H1 (cell line): Measurements from ENCODE around the gene JAKMIP1. TPM values are rescaled to one million over a fixed set of nuclear protein-coding genes. Genes with fewer than 3 reads are reported as not detected.

Experiments
- KDM5A ChIP-seq: fragments of 200-600 bp; IDR thresholded peaks from 2 replicates; pipeline ENCODE4 v1.7.1; 2012; ENCODE audit warnings: mild to moderate bottlenecking, low read length, inconsistent platforms, mixed read lengths
- POU5F1 ChIP-seq: IDR thresholded peaks from 2 replicates; pipeline ENCODE4 v1.6.1; 2011; ENCODE audit warnings: low read depth, mild to moderate bottlenecking, low read length, moderate library complexity
- RAD21 ChIP-seq, 2 experiments: IDR thresholded peaks in 1 of 2; conservative IDR thresholded peaks in 1 of 2; 2 replicates each; pipeline ENCODE4 v1.6.1; 2011; ENCODE audit warnings: low read depth in 2 of 2, low read length in 2 of 2, improper control_type of control experiment in 1 of 2, inconsistent platforms in 1 of 2, mild to moderate bottlenecking in 1 of 2, moderate library complexity in 1 of 2
- polyA plus RNA-seq, 7 experiments: library from polyadenylated mRNA; depleted of rRNA in 3 of 7; stranded (reverse) in 5 of 7; unstranded in 2 of 7; fragments of >200 nt in 5 of 7; fragments of 200-250 nt in 2 of 7; gene quantifications; 1 replicate in 5 of 7; 2 replicates in 1 of 7; 4 replicates in 1 of 7; pipeline versions ENCODE4 v1.2.1 to v1.2.3, GENCODE V29; 2011 to 2013; ENCODE audit warnings: missing spikeins in 2 of 7, mixed read lengths in 2 of 7
- total RNA-seq: library from RNA; stranded (reverse); fragmentation: NEBNext Ultra II Directional; extraction: Animal tissue kit (Norgen Biotek cat#: 25700); gene quantifications from 2 replicates; pipeline ENCODE4 v1.2.1, GENCODE V29; 2021
- TF ChIP-seq, protein P1 (sequence below): IDR thresholded peaks from 2 replicates; pipeline ENCODE4 v1.6.1; 2012; ENCODE audit warnings: low read length, inconsistent platforms

The JAKMIP1 gene
- total and polyA plus RNA-seq, 2 of the 8 experiments (the other 6 are each of a cell fraction or from before 2014, with no cell fraction given), result 2.5 to 4.4 TPM

GRCh38 chr4:6044276-6044675 lies 156.1 kb downstream of the JAKMIP1 start (continued):
- TF ChIP-seq, protein P1, sequence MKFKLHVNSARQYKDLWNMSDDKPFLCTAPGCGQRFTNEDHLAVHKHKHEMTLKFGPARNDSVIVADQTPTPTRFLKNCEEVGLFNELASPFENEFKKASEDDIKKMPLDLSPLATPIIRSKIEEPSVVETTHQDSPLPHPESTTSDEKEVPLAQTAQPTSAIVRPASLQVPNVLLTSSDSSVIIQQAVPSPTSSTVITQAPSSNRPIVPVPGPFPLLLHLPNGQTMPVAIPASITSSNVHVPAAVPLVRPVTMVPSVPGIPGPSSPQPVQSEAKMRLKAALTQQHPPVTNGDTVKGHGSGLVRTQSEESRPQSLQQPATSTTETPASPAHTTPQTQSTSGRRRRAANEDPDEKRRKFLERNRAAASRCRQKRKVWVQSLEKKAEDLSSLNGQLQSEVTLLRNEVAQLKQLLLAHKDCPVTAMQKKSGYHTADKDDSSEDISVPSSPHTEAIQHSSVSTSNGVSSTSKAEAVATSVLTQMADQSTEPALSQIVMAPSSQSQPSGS, result no peak
- TF ChIP-seq POU5F1 (no peak), RAD21 (IDR thresholded peaks at IDR 0.05 in 1 of 2, conservative IDR thresholded peaks at IDR 0.05 in 1 of 2; ENCODE audit: low read depth in 2 of 2, low read length in 2 of 2) (no peak), KDM5A (no peak)
